Measurements from ENCODE around the gene KIF25.

- TF ChIP-seq CTCF (IDR thresholded peaks at IDR 0.05) (no peak), CEBPB (IDR thresholded peaks at IDR 0.05) (no peak), EHMT2 (IDR thresholded peaks at IDR 0.05; ENCODE audit: low read depth) (no peak), BHLHE40 (IDR thresholded peaks at IDR 0.05; ENCODE audit: low read depth, low read length) (no peak), POLR2A (IDR thresholded peaks at IDR 0.05; ENCODE audit: low read length) (no peak), ZFP36 (IDR thresholded peaks at IDR 0.05; ENCODE audit: borderline replicate concordance, partially characterized antibody) (no peak), PBX3 (IDR thresholded peaks at IDR 0.05) (no peak), RFX5 (IDR thresholded peaks at IDR 0.05) (no peak), EP300 (IDR thresholded peaks at IDR 0.05) (no peak), HOXA7 (CRISPR knock-in tag; IDR thresholded peaks at IDR 0.05) (no peak), ZC3H11A (IDR thresholded peaks at IDR 0.05) (no peak), MYC (IDR thresholded peaks at IDR 0.05; ENCODE audit: borderline replicate concordance, low read length) (no peak)
These were observed 73.3 kb downstream of the KIF25 start for GRCh38 chr6:168070804-168071203.

Measured in A549 (cell line).